Hepatocyte (in vitro differentiated cells): Measurements from ENCODE around the gene VTN.

Source experiments
- CTCF ChIP-seq: fragments of 200-600 bp; sonication (generic); IDR thresholded peaks from 2 replicates; pipeline ENCODE4 v1.5.1; 2016; ENCODE audit warnings: antibody characterized with exemption, mild to moderate bottlenecking; ENCODE audit not compliant: poor library complexity
- EZH2phosphoT487 ChIP-seq: fragments of 200-600 bp; sonication (generic); IDR thresholded peaks from one replicate; pipeline ENCODE4 v1.6.1; 2018; ENCODE audit warnings: antibody characterized with exemption, mild to moderate bottlenecking, low read depth, moderate library complexity; ENCODE audit not compliant: unreplicated experiment, severe bottlenecking

- TF ChIP-seq CTCF (no peak), EZH2phosphoT487 (no peak)
Observed at GRCh38 chr17:28342313-28342712, 27.8 kb downstream of the VTN start.
